ENCODE results near the gene WDR1.

- TF ChIP-seq FOXM1 (IDR thresholded peaks at IDR 0.05; ENCODE audit: low read depth) (no peak), TAF1 (IDR thresholded peaks at IDR 0.05; ENCODE audit: borderline replicate concordance, low read depth, low read length) (no peak), PBX3 (IDR thresholded peaks at IDR 0.05) (no peak), MXI1 (IDR thresholded peaks at IDR 0.05; ENCODE audit: low read depth, low read length) (no peak), CTCF (IDR thresholded peaks at IDR 0.05) (no peak), RXRA (IDR thresholded peaks at IDR 0.05; ENCODE audit: borderline replicate concordance, low read depth) (no peak), JUND (IDR thresholded peaks at IDR 0.05) (no peak), EZH2phosphoT487 (IDR thresholded peaks at IDR 0.05; ENCODE audit: borderline replicate concordance, low read depth) (no peak), EP300 (IDR thresholded peaks at IDR 0.05; ENCODE audit: borderline replicate concordance in 1 of 2, low read depth in 1 of 2, low read length in 1 of 2) (no peak), SMC3 (IDR thresholded peaks at IDR 0.05; ENCODE audit: low read depth, low read length) (no peak), RFX5 (IDR thresholded peaks at IDR 0.05; ENCODE audit: low read length) (no peak), MAX (IDR thresholded peaks at IDR 0.05; ENCODE audit: low read depth) (no peak), YY1 (IDR thresholded peaks at IDR 0.05; ENCODE audit: low read depth) (no peak), USF2 (IDR thresholded peaks at IDR 0.05; ENCODE audit: borderline replicate concordance, low read depth, low read length) (no peak)
Observed at GRCh38 chr4:10079256-10079655, 37.3 kb downstream of the WDR1 start.

All from SK-N-SH (cell line).